M059J (cell line): ENCODE results near the gene SLC17A9. TPM values are rescaled to one million over a fixed set of nuclear protein-coding genes. Genes with fewer than 3 reads are reported as not detected.

Experiments
- DNase-seq: peaks from one replicate; pipeline ENCODE4 v3.0.0-alpha.2; 2012; ENCODE audit warnings: low read depth
- total RNA-seq: library from RNA; depleted of rRNA; stranded (reverse); fragments of >200 nt; shearing (Covaris generic); gene quantifications from 2 replicates; pipeline ENCODE4 v1.2.3, GENCODE V29; 2014; rRNA removed

The SLC17A9 gene, protein sequence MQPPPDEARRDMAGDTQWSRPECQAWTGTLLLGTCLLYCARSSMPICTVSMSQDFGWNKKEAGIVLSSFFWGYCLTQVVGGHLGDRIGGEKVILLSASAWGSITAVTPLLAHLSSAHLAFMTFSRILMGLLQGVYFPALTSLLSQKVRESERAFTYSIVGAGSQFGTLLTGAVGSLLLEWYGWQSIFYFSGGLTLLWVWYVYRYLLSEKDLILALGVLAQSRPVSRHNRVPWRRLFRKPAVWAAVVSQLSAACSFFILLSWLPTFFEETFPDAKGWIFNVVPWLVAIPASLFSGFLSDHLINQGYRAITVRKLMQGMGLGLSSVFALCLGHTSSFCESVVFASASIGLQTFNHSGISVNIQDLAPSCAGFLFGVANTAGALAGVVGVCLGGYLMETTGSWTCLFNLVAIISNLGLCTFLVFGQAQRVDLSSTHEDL
- total RNA-seq = not detected in 2 replicates

DNA sequence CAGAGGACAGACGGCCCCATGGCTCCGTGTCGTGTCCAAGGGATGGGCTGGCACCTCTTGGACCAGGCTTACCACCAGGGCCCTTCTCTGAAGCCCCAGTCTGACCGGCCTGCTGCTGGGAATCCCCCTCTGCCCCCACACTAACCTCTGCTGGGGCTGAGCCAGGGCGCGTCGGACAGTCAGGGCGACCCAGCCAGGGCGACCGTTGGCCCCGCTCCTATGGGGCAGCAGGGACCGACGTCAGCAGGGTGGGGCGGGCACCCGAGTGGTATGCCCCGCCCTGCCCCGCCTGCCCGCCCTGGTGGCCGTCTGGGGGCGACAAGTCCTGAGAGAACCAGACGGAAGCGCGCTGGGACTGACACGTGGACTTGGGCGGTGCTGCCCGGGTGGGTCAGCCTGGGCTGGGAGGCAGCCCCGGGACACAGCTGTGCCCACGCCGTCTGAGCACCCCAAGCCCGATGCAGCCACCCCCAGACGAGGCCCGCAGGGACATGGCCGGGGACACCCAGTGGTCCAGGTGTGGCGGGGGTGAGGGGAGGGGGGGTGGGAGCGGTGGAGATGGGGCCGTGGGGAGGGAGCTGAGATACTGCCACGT, at the start of gene SLC17A9:
TSS of gene SLC17A9 (plus strand) at position 337 of the 595 bp plus-strand sequence. CDS start at position 459, 122 bp downstream.
- DNase-seq = no peak

DNA sequence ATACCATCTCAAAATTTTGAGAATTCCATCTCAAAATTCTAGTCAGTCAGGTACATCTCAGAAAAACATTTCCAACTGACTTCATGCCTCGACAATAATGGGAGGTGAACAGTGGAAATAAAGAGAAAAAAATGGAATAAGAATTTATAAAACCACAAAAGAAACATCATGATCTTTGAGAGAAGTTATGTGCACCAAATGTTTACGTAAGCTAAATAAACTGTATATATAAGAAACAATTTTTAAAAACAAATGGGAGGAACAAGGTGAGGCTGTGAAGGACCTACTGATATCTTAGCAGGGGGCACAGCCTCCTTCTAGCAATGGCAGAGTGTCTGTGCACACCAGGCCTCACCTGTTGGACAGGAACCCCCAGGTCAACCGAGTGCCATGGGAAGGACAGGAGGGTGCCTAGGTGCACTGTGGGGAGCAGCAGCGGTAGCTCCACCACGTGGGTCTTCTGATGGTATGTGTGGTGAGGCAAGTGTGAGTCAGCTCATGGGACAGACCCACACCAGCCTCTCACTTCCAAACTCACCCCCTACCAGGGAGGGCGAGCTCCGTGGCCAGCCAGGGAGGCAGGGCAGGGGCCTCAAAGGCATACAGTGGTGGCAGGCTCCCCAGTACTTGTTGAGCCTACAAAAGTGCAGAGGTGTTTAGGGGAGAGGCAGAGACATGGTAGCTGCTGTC, 49.4 kb upstream of the SLC17A9 start:
- peak; percentile 71 for DNase-seq

DNA sequence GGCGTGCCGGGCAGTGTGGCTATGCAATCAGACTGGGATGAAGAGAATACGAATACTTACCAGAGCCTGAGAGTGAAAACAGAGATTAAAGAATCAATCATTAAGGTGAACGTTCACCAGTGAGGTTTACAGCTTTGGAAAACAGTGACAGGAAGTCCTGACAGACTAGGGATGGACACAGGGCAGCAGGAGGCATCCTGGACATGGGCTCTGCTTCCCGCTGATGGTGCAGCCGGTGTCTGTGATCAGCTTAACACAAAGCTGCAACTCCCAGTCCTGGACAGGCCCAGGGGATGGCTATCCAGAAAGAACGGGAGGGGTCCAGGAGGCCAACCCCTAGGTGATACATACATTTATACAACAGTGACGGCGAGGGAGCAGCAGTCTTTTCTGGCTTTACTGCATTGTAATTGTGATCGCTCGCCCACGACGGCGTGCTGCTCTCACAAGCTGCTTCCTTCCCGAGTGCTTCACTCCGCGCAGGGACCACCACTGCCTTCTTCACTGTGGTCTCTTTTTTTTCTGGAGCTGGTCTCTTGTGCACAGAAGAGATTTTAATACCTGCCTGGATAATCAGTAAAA, 46.9 kb upstream of the SLC17A9 start:
- no peak for DNase-seq

DNA sequence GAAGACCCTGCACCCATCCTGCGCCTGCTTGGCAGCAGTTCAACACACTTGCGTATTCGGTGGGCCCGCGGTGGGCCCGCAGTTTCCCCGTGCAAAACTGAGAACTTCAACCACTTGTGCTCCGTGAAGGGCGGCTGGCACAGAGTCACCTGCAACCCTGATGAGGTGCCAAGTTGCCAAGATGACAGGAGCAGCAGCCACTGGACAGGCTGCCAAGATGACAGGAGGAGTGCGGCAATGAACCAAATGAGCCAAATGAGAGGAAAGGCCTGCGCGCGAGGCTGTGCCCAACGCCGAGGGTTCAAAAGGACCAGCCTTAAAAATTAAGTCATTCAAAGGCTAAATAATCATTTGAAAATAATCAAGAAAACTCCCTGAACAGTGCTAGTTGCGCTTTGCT, 46.3 kb upstream of the SLC17A9 start:
- no peak for DNase-seq

DNA sequence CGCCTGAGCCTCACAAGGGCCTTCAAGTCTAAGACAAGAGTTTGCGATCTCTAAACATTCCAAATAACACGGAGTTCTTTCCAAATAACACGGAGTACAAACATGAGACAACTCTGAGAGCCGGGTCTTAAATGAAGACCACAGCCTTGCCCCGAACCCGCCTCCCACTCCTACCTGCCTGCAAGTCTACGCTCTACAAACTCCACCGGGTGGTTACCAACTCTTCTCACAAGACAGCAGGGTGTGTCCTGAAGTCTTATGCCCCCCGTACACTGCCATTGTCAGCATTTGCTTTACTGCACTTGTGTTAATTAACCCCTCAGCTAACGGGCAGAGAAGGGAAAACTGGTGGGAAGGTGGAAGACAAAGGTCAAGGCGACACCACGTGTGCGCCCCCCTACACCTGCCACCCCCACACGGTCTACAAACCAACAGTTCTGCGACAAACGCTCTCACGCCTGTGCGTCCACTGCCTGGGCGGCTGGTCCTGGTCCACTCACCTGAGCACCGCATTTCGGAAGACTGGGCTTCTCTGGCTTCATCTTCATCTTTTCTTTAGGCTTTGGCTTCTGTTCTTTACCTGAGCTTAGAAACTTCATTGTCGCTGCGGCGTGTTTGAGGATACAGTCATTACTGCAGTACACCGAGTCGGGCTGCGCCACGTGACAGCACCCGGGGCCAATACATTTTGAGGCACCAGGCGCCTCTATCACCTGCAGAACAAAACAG, 45.7 kb upstream of the SLC17A9 start:
- no peak for DNase-seq

DNA sequence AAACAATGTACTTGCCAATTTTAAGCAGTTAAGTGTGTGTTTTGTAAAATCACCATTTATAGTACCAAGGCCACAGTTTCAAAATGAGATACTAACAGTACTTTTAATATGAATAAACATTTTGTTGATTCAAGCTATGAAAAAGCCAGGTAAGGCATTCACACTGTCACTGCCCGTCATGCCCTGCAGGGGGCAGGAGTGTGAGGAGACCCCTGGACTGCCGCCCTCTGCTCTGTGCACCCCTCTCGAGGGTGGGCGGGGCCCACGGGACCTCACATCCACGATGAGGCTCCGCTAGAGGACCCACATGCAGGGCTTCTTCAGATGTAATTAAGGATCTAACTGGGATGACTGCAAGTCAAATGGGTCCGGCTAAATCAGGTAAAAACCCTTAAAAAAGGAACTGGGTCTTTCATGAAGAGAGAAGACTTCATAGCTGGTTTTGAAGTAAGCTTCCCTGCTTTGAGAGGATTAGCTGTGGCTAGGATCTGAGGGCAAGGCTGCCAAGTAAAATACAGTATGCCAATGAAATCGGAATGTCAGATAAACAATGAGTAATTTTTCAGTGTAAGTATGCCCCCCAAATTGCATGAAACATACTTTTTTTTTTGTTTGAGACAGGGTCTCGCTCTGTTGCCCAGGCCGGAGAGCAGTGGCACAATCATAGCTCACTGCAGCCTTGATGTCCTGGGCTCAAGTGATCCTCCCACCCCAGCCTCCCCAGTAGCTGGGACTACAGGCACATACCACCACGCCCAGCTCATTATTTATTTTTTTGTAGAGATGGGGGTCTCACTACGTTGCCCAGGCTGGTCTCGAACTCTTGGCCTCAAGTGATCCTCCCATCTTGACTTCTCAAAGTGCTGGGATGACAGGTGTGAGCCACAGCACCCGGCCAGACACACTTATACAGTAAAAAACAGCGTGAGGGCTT, 44.9 kb upstream of the SLC17A9 start:
- DNase-seq = peak; percentile 25

DNA sequence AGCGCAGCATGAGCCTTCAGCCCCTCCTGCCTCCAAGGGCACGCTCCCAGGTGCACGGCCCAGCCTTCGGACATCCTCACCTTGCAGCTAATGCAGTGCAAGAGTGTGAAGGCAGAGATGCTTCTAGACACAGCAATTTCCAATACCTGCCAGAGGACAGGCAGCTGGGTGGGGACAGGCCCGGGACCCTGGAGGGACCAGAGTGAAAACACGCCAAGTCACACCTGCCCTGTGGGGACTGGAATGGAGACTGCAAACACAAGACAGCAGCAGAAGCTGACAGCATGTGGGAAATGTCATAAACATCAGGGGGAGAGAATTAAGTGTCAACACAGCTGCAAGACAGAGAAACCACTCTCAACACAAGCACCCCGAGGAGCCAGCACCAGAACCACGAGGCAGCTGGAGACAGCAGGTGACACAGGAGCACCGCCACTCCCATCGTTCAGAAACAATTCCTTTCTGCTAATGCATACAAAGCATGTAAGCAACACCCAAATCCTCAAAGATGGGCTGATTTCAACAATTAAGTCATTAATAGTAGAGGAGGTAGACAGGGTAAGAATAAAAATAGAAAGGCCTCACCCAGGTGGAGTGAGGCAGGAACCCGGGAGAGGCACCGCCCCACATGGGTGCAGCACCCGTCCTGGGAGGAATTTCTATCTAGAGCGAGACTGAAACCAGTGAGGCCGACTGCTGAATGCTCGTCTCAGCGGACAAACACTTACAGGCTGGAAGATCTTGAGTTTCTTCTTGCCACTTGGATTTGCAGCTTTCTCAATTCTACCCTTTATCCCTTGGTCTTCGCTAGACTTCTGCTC, 43.3 kb upstream of the SLC17A9 start:
- DNase-seq = no peak

DNA sequence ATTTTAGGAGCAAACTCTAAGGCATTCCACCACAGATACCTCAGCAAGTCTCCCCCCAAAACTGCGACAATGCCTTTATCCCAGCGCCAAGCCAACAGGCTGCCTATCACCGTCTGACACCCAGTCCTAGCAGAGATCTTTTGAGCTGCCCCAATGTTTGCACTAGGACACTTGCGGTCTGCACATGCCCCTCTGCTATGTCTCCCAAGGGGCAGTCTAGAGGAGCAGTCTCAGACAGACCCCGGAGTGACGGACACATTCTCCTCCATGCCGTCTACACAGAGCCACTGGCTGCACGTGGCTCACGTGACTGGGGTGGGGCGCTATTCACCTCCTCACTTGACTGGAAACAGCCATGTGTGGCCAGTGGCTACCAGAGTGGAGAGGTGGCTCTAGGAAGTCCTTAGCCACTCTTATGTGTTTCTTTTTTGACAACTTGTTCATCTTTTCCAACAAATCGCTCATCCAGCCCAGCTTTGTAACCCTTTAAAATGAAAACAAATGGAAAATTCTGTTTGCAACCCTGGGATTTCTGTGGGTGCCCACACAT, 42.2 kb upstream of the SLC17A9 start:
- no peak for DNase-seq

DNA sequence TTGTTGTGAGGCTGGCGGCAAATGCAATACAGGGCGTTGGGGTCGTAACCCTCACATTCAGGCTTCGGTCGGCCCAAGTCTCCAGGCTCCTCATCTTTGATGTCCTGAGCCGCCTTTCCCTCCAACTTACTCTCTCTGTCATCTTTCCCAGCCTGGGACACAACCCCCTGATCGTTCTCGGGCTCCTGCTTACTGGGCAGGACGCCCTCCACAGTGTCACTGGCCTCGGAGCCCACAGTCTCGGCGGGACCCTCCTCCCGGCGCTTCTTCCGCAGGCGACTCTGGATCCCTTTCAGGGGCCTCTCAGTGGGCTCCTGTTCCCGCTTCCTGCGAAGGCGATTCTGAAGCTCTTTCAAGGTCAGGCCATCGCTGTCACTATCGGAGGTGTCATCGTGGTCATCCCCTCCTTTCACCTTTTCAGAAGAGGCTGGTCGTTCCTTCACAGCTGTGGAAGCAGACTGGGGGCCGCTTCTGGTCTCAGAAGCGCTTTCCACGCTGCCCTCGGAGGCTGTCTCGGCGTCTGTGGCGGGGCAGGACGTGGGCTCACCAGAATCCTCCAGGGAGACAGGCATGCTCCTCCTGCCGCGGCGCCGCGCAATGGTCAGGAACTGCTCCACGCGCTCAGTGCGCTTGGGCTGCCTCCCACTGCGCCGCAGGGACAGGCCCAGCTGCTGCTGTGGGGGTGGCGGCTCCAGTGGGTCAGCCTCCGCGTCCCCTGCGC, 41.6 kb upstream of the SLC17A9 start:
- no peak for DNase-seq

DNA sequence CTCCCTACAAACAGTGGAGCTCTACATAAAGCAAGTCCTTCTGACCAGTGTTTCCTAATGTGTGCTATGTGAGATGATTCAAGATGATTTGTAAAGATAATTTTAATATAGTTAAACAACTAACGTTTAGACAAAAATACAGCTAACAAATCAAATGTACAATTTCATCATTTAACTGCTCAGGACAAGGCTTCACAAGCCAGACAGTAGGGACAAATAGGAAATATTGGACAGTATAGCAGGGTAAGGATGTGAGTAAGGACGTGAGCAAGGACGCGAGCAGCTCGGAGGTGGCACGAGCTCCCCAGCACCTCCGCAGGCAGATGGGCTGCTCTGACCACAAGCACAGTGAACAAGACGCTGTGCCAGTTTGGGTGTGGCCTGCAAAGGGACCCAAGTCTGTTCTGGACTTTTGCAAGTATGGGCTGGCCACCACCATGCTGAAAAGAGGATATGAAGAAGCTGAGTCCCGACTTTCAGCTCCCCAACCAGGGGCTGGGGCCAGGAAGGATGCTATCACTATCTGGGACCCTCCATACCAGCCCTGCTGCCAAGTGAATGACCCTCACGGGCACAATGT, 40.7 kb upstream of the SLC17A9 start:
- DNase-seq = no peak

DNA sequence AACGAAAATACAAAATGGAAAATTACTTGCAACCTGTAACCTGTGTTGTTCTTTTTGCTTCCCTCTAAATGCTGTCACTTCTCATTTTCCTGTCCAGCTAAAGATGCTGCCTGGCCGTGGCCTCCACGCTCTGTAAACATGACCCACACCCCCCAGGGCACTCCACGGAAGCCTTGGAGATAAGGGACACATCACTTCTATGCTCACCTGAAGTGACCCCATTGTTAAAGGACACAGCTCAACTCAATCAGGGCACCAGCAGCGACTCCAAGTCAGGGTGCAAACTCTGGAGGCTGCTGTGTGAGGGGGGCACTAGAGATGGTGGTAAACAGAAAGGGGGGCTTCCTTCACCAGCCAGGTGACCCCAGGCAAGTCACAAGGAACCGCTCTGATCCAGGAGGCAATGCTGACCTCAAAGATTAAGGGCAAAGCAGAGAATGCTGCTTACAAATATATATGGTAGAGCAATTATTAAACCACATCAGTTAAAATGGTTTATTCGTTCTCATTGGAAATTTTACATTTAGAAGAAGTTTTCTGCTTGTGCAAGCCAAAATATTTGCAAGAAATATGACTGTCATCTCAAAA, 39.4 kb upstream of the SLC17A9 start:
- no peak for DNase-seq

DNA sequence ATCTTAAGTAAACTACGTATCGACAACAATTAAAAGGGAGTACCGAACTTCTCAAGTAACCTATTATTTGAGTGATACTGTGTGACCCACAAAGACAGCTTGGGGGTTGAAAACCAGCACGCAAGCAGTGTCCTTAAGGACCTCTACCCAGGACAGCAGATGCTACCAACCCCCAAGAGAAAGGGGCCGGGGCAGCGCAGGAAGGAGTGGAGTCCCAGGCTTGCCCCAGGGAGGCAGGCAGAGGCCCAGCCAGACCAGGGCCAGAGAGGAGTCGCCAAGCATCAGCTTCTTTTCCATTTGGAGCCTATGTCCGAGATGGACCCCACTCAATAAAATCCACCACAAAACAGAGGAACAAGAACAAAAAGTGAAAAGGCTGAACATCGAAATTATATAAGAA, 38.1 kb upstream of the SLC17A9 start:
- DNase-seq = no peak

DNA sequence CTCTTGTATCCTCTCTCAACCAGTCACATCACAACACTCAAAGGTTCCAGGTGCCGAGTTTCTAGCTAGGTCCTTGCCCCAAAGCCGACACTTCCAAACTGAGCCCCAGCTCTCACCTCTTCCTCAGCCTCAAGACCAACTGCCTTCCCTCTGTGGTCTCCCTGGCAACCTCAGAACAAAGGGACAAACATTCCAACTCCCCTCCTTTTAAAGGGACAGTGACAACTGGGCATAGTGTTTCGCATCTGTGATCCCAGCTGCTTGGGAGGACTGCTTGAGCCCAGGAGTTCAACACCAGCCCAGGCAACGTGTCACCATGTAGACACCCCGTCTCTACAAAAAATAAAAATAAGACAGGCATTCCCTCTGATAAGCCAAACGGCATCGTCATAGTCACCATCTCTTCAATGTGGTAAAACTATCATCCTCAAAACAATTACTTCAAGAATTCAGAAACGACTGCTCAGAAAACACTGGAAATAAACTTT, 37.5 kb upstream of the SLC17A9 start:
- peak; percentile 73 for DNase-seq

DNA sequence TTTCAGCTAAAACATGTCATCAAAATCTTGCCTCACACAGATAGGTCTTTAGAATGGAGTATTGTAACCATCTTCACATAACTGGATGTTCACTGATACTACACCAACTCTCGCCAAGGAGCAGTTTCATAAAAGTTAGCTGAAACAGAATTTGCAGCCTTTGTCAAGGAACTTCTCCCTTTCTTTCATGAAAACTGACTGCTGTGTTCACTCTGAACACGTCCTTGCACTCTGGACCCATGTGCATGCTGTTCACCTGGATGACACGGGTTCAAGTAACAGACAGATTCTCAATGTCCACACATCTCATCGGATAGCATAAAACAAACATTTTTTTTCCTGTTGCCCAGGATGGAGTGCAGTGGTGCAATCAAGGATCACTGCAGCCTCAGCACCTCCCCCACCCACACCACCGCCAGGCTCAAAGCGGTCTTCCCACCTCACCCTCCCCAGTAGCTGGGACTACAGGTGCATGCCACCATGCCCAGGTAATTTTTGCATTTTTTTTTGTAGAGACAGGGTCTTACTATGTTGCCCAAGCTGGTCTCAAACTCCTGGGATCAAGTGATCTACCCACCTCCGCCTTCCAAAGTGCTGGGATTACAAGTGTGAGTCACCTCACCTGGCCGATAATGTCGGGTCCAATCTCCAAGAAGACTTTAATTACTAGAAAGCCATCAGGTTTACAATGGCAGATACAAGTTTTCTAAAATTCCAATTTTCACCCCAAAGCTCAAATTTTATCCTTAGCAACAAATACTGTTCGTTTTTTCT, 35.6 kb upstream of the SLC17A9 start:
- no peak for DNase-seq

DNA sequence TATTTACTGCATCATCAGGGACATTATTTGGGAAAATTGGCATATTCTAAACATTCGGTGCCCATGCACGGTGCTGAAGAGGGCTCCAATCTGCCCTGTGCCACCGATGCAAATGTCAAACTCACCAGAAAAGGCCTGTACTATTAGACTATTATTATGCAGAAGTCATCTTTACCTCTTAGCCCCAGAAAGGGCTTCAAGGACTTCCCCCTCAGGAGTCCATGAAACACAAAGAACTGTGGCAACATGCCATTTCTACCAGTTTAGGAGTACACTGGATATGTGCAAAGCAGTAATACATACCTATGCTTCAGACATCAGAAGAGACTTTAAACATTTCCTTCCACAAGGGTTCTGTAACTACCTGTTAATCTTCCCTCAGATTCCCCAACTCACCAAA, 34.8 kb upstream of the SLC17A9 start:
- no peak for DNase-seq

DNA sequence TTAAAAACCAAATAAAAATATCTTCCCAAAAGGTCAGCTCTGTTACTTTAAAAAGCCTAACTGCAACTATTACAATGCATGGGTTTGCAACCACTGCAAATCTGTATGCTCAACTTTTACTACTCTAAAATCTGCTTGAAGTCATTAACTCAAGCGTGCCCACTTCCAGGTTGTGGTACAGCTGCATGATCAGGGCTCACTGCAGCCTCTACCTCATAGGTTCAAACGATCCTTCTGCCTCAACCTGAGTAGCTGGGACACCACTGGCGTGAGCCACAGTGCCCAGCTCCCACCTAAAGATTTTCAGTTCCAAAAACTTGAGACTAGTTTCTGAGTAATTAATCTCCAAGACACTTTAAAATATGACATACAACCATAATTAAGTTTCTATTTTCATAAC, 34.4 kb upstream of the SLC17A9 start:
- DNase-seq = no peak

DNA sequence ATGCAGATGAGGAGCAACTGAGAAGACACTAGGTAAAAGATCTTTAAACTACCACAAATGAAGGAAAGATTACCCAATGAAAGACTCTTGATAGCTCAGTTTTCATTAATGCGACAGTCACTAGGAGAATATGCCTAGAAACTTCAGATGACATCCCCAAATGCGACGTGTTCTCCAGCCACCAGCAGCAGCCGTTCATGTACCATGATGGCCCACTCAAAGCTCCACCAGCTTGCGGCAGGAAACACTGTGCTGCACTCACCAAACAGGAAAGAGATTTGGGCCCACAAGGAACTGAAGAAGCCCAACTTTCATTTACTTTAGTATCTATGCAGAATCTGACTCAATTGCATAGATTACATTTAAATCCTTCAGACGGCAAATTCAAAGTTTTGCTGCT, 33.7 kb upstream of the SLC17A9 start:
- no peak for DNase-seq
